Activated CD8-positive, alpha-beta T cell treated with anti-CD3 and anti-CD28 coated beads for 36 hours (primary cell): Measurements from ENCODE around the gene DDAH2. TPM values are rescaled to one million over a fixed set of nuclear protein-coding genes. Genes with fewer than 3 reads are reported as not detected.

Experiments
- ATAC-seq: fragments of 200-7000 bp; cut with Tn5 transposase; one replicate; pipeline ENCODE4 v1.10.0; 2021; ENCODE audit warnings: mild to moderate bottlenecking, moderate library complexity
- CTCF ChIA-PET: fragments of 350-600 bp; sonication (Branson Sonifier 250); formaldehyde crosslinking; loops from one replicate; lab custom pipeline; 2021; ENCODE audit warnings: antibody characterized with exemption; lab: Charles Lee
- POLR2A ChIA-PET: fragments of 350-600 bp; sonication (Branson Sonifier 250); formaldehyde crosslinking; loops from one replicate; lab custom pipeline; 2021; ENCODE audit warnings: antibody characterized with exemption; lab: Charles Lee
- DNase-seq: peaks from one replicate; pipeline ENCODE4 v3.0.0-alpha.2; 2020
- H3K27ac Mint-ChIP-seq: one replicate; pipeline ENCODE4 v1.8.0; 2021; ENCODE audit warnings: mild to moderate bottlenecking, mixed read lengths
- H3K27me3 Mint-ChIP-seq: one replicate; pipeline ENCODE4 v1.8.0; 2021; ENCODE audit warnings: mixed read lengths
- H3K36me3 Mint-ChIP-seq: one replicate; pipeline ENCODE4 v1.8.0; 2021; ENCODE audit warnings: low read depth, mixed read lengths
- H3K4me1 Mint-ChIP-seq: one replicate; pipeline ENCODE4 v1.8.0; 2021; ENCODE audit warnings: low read depth, mixed read lengths
- H3K4me3 Mint-ChIP-seq: one replicate; pipeline ENCODE4 v1.8.0; 2021; ENCODE audit warnings: mild to moderate bottlenecking, moderate library complexity, mixed read lengths
- H3K9me3 Mint-ChIP-seq: one replicate; pipeline ENCODE4 v1.8.0; 2021; ENCODE audit warnings: mixed read lengths
- CTCF ChIP-seq: fragments of 200-600 bp; IDR thresholded peaks from one replicate; pipeline ENCODE4 v1.8.0; 2022; ENCODE audit warnings: antibody characterized with exemption, mild to moderate bottlenecking
- intact Hi-C: fragments of 100-400 bp; cut with micrococcal nuclease; formaldehyde crosslinking; loops from one replicate; pipeline ENCODE4 v1.10.0; 2022
- total RNA-seq, 2 experiments: library from RNA; stranded (reverse); gene quantifications; one replicate each; pipeline ENCODE4 v1.2.3, GENCODE V29; 2021

The DDAH2 gene
- total RNA-seq, 2 experiments from 2014 or later: 6.3 to 6.9 TPM

DNA sequence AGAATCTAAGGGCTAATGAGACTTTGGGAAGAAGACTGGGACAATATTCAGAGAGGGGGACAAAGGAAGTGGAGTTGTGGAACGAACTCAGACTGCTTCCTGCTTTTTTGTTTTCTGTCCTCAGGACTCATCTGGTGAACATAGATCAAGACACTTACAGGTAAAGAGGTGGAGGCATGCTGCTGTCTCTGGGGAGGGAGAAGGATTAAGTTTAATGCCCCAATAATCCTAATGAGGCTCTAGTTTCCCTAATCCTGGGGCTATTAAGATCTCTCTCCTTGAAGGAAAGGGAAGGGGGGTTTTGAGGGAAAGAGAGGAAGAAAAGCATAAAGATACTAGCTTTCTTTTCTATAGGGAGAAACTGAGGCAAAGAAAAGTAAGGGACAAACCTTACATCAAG, 15.3 kb upstream of the DDAH2 start:
- CTCF ChIA-PET: interaction anchor here (2.3 kb wide), 1 partner anchor 25 kb away, joined by 7 read pairs; no protein-coding TSS in a partner anchor
- intact Hi-C loops: no loop called here
- H3K27ac Mint-ChIP-seq: no peak overlapping the region

GRCh38 chr6:31742894-31743293, 13.8 kb upstream of the DDAH2 start:
- H3K4me3 Mint-ChIP-seq: no peak overlapping the region
- DNase-seq (no peak), ATAC-seq (no peak)
- H3K36me3 Mint-ChIP-seq: peaks cover 56% of the 10 kb centered on the region
- H3K4me1 Mint-ChIP-seq: peaks cover 27% of the 10 kb centered on the region
- no peaks in the 10 kb centered on the region for H3K9me3 Mint-ChIP-seq
- no peak overlapping the region for H3K27ac Mint-ChIP-seq
- ChIA-PET POLR2A (interaction anchor here (1.5 kb wide), 1 partner anchor 16 kb away, joined by 3 read pairs; no protein-coding TSS in a partner anchor), CTCF (interaction anchor here (1.2 to 9.9 kb wide), 3 partner anchors 13 to 27 kb away, joined by 3 to 59 read pairs (median 7); partner anchors contain the start of gene DDAH2)
- no peak for TF ChIP-seq CTCF
- no peaks in the 10 kb centered on the region for H3K27me3 Mint-ChIP-seq
- intact Hi-C loops: no loop called here

More for the DNA sequence above, 15.3 kb upstream of the DDAH2 start:
- no peak for TF ChIP-seq CTCF
- no peak for DNase-seq
- H3K27me3 Mint-ChIP-seq: no peaks in the 10 kb centered on the region
- H3K9me3 Mint-ChIP-seq: no peaks in the 10 kb centered on the region
- H3K4me1 Mint-ChIP-seq: peaks cover 14% of the 10 kb centered on the region
- peaks cover 62% of the 10 kb centered on the region for H3K36me3 Mint-ChIP-seq
- POLR2A ChIA-PET: interaction anchor here (1.7 kb wide), 1 partner anchor 20 kb away, joined by 4 read pairs; no protein-coding TSS in a partner anchor
- no peak for ATAC-seq
- H3K4me3 Mint-ChIP-seq: no peak overlapping the region

DNA sequence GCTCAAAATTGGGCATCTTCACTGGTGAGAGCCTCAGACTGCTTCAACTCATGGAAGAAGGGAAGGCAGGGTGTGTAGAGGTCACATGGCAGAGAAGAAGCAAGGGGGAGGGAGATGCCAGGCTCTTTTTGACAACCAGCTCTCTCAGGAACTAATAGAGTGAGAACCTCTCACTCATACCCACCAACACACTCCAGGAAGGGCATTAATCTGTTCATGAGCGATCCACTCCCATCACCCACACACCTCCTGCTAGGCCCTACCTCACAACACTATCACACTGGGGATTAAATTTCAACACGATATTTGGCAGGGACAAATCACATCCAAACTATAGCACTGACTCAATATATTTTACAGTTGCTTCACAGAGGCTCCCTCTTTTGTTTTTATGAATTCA, 12.7 kb upstream of the DDAH2 start:
- ChIA-PET POLR2A (interaction anchor here (0.7 to 2.2 kb wide), 9 partner anchors 12 to 89 kb away, joined by 3 to 10 read pairs (median 4); partner anchors contain the start of genes ABHD16A, BAG6, DDAH2 and VARS1), CTCF (interaction anchor here (1.8 to 9.9 kb wide), 4 partner anchors 13 to 88 kb away, joined by 4 to 59 read pairs (median 23); partner anchors contain the start of gene DDAH2)
- Mint-ChIP-seq H3K36me3 (peaks cover 49% of the 10 kb centered on the region), H3K27ac (no peak overlapping the region), H3K9me3 (no peaks in the 10 kb centered on the region), H3K27me3 (no peaks in the 10 kb centered on the region), H3K4me3 (peak overlapping the region; percentile 97), H3K4me1 (peaks cover 34% of the 10 kb centered on the region)
- no peak for ATAC-seq
- TF ChIP-seq CTCF: no peak
- intact Hi-C loops: no loop called here
- DNase-seq: no peak

- Mint-ChIP-seq H3K9me3 (no peaks in the 10 kb centered on the region), H3K27ac (peak overlapping the region; percentile 97), H3K4me1 (peaks cover 38% of the 10 kb centered on the region), H3K27me3 (no peaks in the 10 kb centered on the region), H3K4me3 (peak overlapping the region; percentile 97), H3K36me3 (peaks cover 52% of the 10 kb centered on the region)
- ATAC-seq (no peak), DNase-seq (no peak)
- CTCF ChIA-PET: interaction anchor here (0.8 to 9.9 kb wide), 7 partner anchors 12 to 90 kb away, joined by 3 to 59 read pairs (median 4); partner anchors contain the start of gene DDAH2
- intact Hi-C loops: no loop called here
- no peak for TF ChIP-seq CTCF
- POLR2A ChIA-PET: interaction anchor here (0.6 to 4.0 kb wide), 18 partner anchors 10 to 173 kb away, joined by 3 to 30 read pairs (median 4); partner anchors contain the start of genes BAG6, CSNK2B, DDAH2 and GPANK1
Measured at GRCh38 chr6:31740397-31741223, 11.5 kb upstream of the DDAH2 start.
